Endothelial cell of umbilical vein (primary cell): ENCODE data around the gene PDXDC1. TPM values are rescaled to one million over a fixed set of nuclear protein-coding genes. Genes with fewer than 3 reads are reported as not detected.

ENCODE experiments used
- BruUV-seq: library from RNA; stranded (reverse); fragments of 400-500 nt; replicated peaks from 2 replicates; lab custom pipeline; 2021; lab: Mats Ljungman, UMichigan
- CTCF ChIA-PET: fragments of 300-600, 350-600 bp; sonication (Branson Sonifier 250); formaldehyde crosslinking; loops from one replicate; lab custom pipeline; 2021; ENCODE audit warnings: antibody characterized with exemption, inconsistent platforms; lab: Charles Lee
- POLR2A ChIA-PET: fragments of 300-600, 350-600 bp; sonication (Branson Sonifier 250); formaldehyde crosslinking; loops from one replicate; lab custom pipeline; 2021; ENCODE audit warnings: antibody characterized with exemption, inconsistent platforms; lab: Charles Lee
- DNase-seq: peaks from one replicate; pipeline ENCODE4 v3.0.0-alpha.2; 2011; ENCODE audit warnings: low read depth, low spot score
- FAIRE-seq: peaks from 2 replicates; lab custom pipeline; 2011; peaks lifted over from hg19 to GRCh38; lab: Jason Lieb, UNC
- H2AFZ ChIP-seq: 2 replicates; pipeline ENCODE4 v1.6.0; 2012; ENCODE audit warnings: low read depth, low read length, control low read depth, inconsistent platforms
- H3K27ac ChIP-seq: 2 replicates; pipeline ENCODE4 v1.5.1; 2011; ENCODE audit warnings: low read depth, mild to moderate bottlenecking, control low read depth, low read length, moderate library complexity; ENCODE audit not compliant: insufficient read depth
- H3K27me3 ChIP-seq, 2 experiments: 2 replicates each; pipeline versions ENCODE4 v1.6.0 to v1.6.1; 2011; ENCODE audit warnings: low read length in 2 of 2, mixed read lengths in 1 of 2; ENCODE audit not compliant: control insufficient read depth in 2 of 2, insufficient read depth in 2 of 2
- H3K36me3 ChIP-seq, 2 experiments: 2 replicates in 1 of 2; 3 replicates in 1 of 2; pipeline ENCODE4 v1.5.1; 2011; ENCODE audit warnings: low read length in 2 of 2, mild to moderate bottlenecking in 1 of 2, moderate library complexity in 1 of 2; ENCODE audit not compliant: control insufficient read depth in 2 of 2, insufficient read depth in 2 of 2; ENCODE audit errors: extremely low read depth in 1 of 2
- H3K4me1 ChIP-seq: 3 replicates; pipeline ENCODE4 v1.5.1; 2011; ENCODE audit warnings: mild to moderate bottlenecking, low read length; ENCODE audit not compliant: control insufficient read depth, insufficient read depth; ENCODE audit errors: extremely low read depth
- H3K4me2 ChIP-seq: 2 replicates; pipeline ENCODE4 v1.6.1; 2011; ENCODE audit warnings: low read length, control low read depth, mixed read lengths; ENCODE audit not compliant: insufficient read depth
- H3K4me3 ChIP-seq, 3 experiments: fragments of 200-600 bp in 1 of 3; sonication (generic), shearing (Covaris generic) in 1 of 3; replicated peaks in 1 of 3; 2 replicates each; pipeline ENCODE4 v1.5.1; 2011 to 2016; ENCODE audit warnings: control low read depth in 3 of 3, low read length in 3 of 3, mild to moderate bottlenecking in 2 of 3, inconsistent platforms in 1 of 3, low read depth in 1 of 3, moderate library complexity in 1 of 3; ENCODE audit not compliant: insufficient read depth in 1 of 3
- H3K79me2 ChIP-seq: 2 replicates; pipeline ENCODE4 v1.6.0; 2012; ENCODE audit warnings: low read length, inconsistent platforms; ENCODE audit not compliant: control insufficient read depth, insufficient read depth
- H3K9ac ChIP-seq: replicated peaks from 2 replicates; pipeline ENCODE3; 2011; ENCODE audit warnings: low read length, control low read depth; ENCODE audit not compliant: insufficient read depth; ENCODE audit errors: extremely low read depth
- H3K9me1 ChIP-seq: replicated peaks from 3 replicates; pipeline ENCODE4 v1.6.0; 2011; ENCODE audit warnings: mild to moderate bottlenecking, low read length; ENCODE audit not compliant: control insufficient read depth, insufficient read depth; ENCODE audit errors: extremely low read depth
- H3K9me3 ChIP-seq: replicated peaks from 2 replicates; pipeline ENCODE4 v1.5.1; 2012; ENCODE audit warnings: low read length, inconsistent platforms; ENCODE audit not compliant: control insufficient read depth, insufficient read depth
- H4K20me1 ChIP-seq: replicated peaks from 2 replicates; pipeline ENCODE3; 2011; ENCODE audit warnings: mild to moderate bottlenecking, low read length; ENCODE audit not compliant: control insufficient read depth, insufficient read depth; ENCODE audit errors: extremely low read depth
- CTCF ChIP-seq, 2 donors: IDR thresholded peaks; 1 replicate in 1 of 2; 2 replicates in 1 of 2; pipeline ENCODE4 v1.5.1; 2011; ENCODE audit warnings: low read length in 2 of 2, mild to moderate bottlenecking in 2 of 2, moderate library complexity in 2 of 2, control low read depth in 1 of 2, inconsistent platforms in 1 of 2, low read depth in 1 of 2; ENCODE audit not compliant: insufficient read depth in 1 of 2; ENCODE audit errors: extremely low read depth in 1 of 2
- EZH2 ChIP-seq: IDR thresholded peaks from 2 replicates; pipeline ENCODE4 v1.6.1; 2012; ENCODE audit warnings: borderline replicate concordance, low read depth, mild to moderate bottlenecking, moderate library complexity, low read length, inconsistent platforms; ENCODE audit not compliant: severe bottlenecking
- FOS ChIP-seq: IDR thresholded peaks from 2 replicates; pipeline ENCODE4 v1.6.1; 2011; ENCODE audit warnings: mild to moderate bottlenecking, low read length, moderate library complexity, borderline replicate concordance; ENCODE audit not compliant: insufficient read depth
- GATA2 ChIP-seq: IDR thresholded peaks from 2 replicates; pipeline ENCODE4 v1.7.0; 2011; ENCODE audit warnings: low read depth, mild to moderate bottlenecking, moderate library complexity, mixed read lengths, low read length; ENCODE audit not compliant: insufficient read length, insufficient read depth
- JUN ChIP-seq: IDR thresholded peaks from 2 replicates; pipeline ENCODE4 v1.6.1; 2011; ENCODE audit warnings: borderline replicate concordance, low read depth; ENCODE audit not compliant: insufficient read length, insufficient read depth
- MYC ChIP-seq: IDR thresholded peaks from one replicate; pipeline ENCODE4 v1.6.1; 2011; ENCODE audit warnings: mild to moderate bottlenecking, low read depth, low read length
- POLR2A ChIP-seq: IDR thresholded peaks from 2 replicates; pipeline ENCODE4 v1.6.1; 2012; ENCODE audit warnings: low read depth, mild to moderate bottlenecking, control low read depth, low read length
- POLR2AphosphoS5 ChIP-seq: IDR thresholded peaks from 2 replicates; pipeline ENCODE4 v1.6.1; 2012; ENCODE audit warnings: low read depth, mild to moderate bottlenecking, control low read depth, low read length, moderate library complexity; ENCODE audit not compliant: insufficient read depth
- dilution Hi-C: fragments of 300-500 bp; cut with MboI; formaldehyde crosslinking; loops from one replicate; pipeline ENCODE4 v1.15.0; 2019; ENCODE audit warnings: low sequenced_read_pairs; ENCODE audit not compliant: extremely low pct_ligation_motif_present
- intact Hi-C: fragments of 100-400 bp; cut with micrococcal nuclease; formaldehyde crosslinking; loops from one replicate; pipeline ENCODE4 v1.10.0; 2022
- polyA plus RNA-seq, 4 experiments: library from polyadenylated mRNA; depleted of rRNA in 3 of 4; stranded (reverse) in 3 of 4; unstranded in 1 of 4; fragments of >200 nt; gene quantifications; 2 replicates each; pipeline versions ENCODE4 v1.2.1 to v1.2.3, GENCODE V29; 2011 to 2012; ENCODE audit warnings: missing spikeins in 1 of 4
- total RNA-seq: library from RNA; stranded (reverse); gene quantifications from 2 replicates; pipeline ENCODE4 v1.2.3, GENCODE V29; 2021
- TF ChIP-seq, protein P1 (sequence below): IDR thresholded peaks from 2 replicates; pipeline ENCODE4 v1.6.1; 2011; ENCODE audit not compliant: insufficient read depth, insufficient read length

The PDXDC1 gene
- total and polyA plus RNA-seq, 2 donors (not counting 3 experiments of a cell fraction or from before 2014, with no cell fraction given) = 44.6 to 78.9 TPM

- H3K4me2 ChIP-seq = no peak overlapping the region
- no TSS peak for BruUV-seq
- dilution Hi-C loops = no loop called here
Measured at GRCh38 chr16:14961405-14962186, 13.2 kb upstream of the PDXDC1 start.

More at GRCh38 chr16:14961405-14962186, 13.2 kb upstream of the PDXDC1 start:
- no peak overlapping the region for H2AFZ ChIP-seq
- H3K4me1 ChIP-seq = no peaks in the 10 kb centered on the region
- H4K20me1 ChIP-seq = peaks cover 4% of the 10 kb centered on the region
- H3K36me3 ChIP-seq = no peaks in the 10 kb centered on the region
- no peak overlapping the region for H3K9ac ChIP-seq
- H3K4me3 ChIP-seq = no peak overlapping the region
- FAIRE-seq = no peak
- TF ChIP-seq MYC (no peak), GATA2 (no peak), EZH2 (no peak), POLR2A (no peak), CTCF (IDR thresholded peaks at IDR 0.05; ENCODE audit: extremely low read depth in 1 of 2, insufficient read depth in 1 of 2, low read depth in 1 of 2, low read length in 2 of 2) (no peak), FOS (no peak), POLR2AphosphoS5 (no peak), JUN (no peak)
- TF ChIP-seq, protein P1, sequence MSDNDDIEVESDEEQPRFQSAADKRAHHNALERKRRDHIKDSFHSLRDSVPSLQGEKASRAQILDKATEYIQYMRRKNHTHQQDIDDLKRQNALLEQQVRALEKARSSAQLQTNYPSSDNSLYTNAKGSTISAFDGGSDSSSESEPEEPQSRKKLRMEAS = no peak
- intact Hi-C loops = no loop called here
- no peak overlapping the region for H3K27ac ChIP-seq
- ChIA-PET POLR2A (no interaction called here), CTCF (interaction anchor here (1.1 kb wide), 1 partner anchor 111 kb away, joined by 3 read pairs; no protein-coding TSS in a partner anchor)
- H3K27me3 ChIP-seq = peaks cover 9% of the 10 kb centered on the region in 2 experiments
- DNase-seq = no peak
- H3K9me1 ChIP-seq = no peaks in the 10 kb centered on the region
- H3K79me2 ChIP-seq = no peaks in the 10 kb centered on the region
- H3K9me3 ChIP-seq = no peaks in the 10 kb centered on the region
